ENCODE measurements around the gene HYPK. TPM values are rescaled to one million over a fixed set of nuclear protein-coding genes. Genes with fewer than 3 reads are reported as not detected.

The HYPK gene, protein sequence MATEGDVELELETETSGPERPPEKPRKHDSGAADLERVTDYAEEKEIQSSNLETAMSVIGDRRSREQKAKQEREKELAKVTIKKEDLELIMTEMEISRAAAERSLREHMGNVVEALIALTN
- total RNA-seq (19.7 TPM), polyA plus RNA-seq (10 to 100 TPM in 3 of 4 donors, 1 to 10 TPM in 1; 6.4 to 15.2 (median 11.8) TPM)

DNA sequence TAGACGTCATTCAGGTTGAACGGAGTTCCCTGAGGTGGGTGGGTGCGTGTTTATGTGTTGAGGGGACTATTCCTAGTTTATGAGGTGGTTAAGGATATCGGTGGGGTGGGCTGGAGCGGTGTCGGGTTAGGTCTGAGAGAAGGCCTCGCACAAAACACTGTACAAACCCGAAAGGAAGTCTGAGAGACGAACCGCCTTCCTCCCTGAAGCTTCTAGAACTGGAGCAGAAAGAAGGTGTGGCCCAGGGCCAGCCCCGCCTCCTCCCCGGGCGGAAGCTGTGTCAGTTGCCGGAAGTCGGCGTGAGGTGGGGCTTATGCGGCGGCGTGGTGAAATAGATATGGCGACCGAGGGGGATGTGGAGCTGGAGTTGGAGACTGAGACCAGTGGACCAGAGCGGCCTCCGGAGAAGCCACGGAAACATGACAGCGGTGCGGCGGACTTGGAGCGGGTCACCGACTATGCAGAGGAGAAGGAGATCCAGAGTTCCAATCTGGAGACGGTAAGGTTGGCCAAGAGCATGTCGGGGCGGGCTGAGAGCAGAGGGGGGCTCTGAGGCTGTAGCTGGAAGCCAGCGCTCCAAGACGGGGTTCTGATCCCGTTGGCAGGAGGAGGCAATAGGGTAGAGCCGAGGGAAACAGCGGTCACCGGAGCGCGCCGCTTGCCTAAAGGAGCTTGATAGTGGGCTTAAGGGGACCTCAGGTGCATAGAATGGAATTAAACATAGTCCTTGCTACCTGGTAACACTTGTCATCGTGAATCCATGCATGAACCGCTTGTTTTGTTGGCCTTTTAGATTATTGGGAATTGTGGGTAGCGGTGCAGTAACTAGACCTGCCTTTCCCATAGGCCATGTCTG lies at the start of gene HYPK:
Gene HYPK, plus strand, starts transcription at position 314 of the 856 bp plus-strand sequence. Its CDS starts 24 bp downstream, at position 338.
- Mint-ChIP-seq H3K9me3 (no peaks in the 10 kb centered on the region), H3K4me3 (peak within 1 kb of the TSS; percentile 93 to 100 (median 100)), H3K27ac (peak within 1 kb of the TSS; percentile 97 to 100 (median 99)), H3K36me3 (peaks cover 22% of the 10 kb centered on the region), H3K27me3 (no peaks in the 10 kb centered on the region), H3K4me1 (peaks cover 6 to 58% (median 35%) of the 10 kb centered on the region in 4 donors)
- H3K4me1 ChIP-seq (ENCODE audit: control insufficient read depth, insufficient read depth, low read length, poor library complexity, severe bottlenecking), result peaks cover 22% of the 10 kb centered on the region
- peaks cover 47% of the 10 kb centered on the region for H3K36me3 ChIP-seq (ENCODE audit: control insufficient read depth, insufficient read depth, low read length)
- ATAC-seq (ENCODE audit: low read depth in 2 of 2), result peak; percentile 99
- no peaks in the 10 kb centered on the region for H3K27me3 ChIP-seq (ENCODE audit: control insufficient read depth, insufficient read depth, low read length)
- H3K4me3 ChIP-seq (ENCODE audit: low read depth, low read length), result peak within 1 kb of the TSS; percentile 95
- DNase-seq, result peak; percentile 87 to 96 (median 91)
- H3K27ac ChIP-seq (ENCODE audit: insufficient read depth, low read length, poor library complexity, severe bottlenecking), result peak within 1 kb of the TSS; percentile 89
- no peaks in the 10 kb centered on the region for H3K9me3 ChIP-seq (ENCODE audit: control insufficient read depth in 2 of 2, low read length in 2 of 2)

DNA sequence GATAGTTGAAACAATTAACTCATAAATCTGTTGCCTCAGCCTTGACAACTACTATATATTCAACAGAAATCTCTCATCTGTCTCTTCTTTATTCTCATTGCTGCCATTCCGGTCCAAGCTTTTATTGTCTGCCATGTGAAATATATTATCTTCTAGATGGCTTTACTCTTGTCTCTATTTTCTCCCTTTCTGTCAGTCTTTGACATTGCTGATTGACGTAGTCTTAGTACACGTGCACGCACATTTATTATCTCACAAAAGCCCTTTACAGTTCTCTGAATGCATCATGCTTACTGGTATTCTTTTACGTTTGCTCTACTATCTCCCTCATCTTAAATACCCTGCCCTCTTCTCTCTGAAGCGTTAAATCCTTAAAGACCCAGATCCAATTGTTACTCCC lies 48.5 kb upstream of the HYPK start:
- Mint-ChIP-seq H3K27me3 (peaks cover 3% of the 10 kb centered on the region), H3K4me3 (peak overlapping the region; percentile 1 to 90 (median 60)), H3K27ac (peak overlapping the region in 2 of 3 donors; percentile 1 to 67), H3K9me3 (no peaks in the 10 kb centered on the region), H3K36me3 (peaks cover 19% of the 10 kb centered on the region), H3K4me1 (peaks cover 29 to 68% (median 40%) of the 10 kb centered on the region in 4 donors)
- Histone ChIP-seq H3K4me3 (ENCODE audit: low read depth, low read length) (no peak overlapping the region), H3K9me3 (ENCODE audit: control insufficient read depth in 2 of 2, low read length in 2 of 2) (no peaks in the 10 kb centered on the region), H3K27me3 (ENCODE audit: control insufficient read depth, insufficient read depth, low read length) (no peaks in the 10 kb centered on the region), H3K27ac (ENCODE audit: insufficient read depth, low read length, poor library complexity, severe bottlenecking) (no peak overlapping the region), H3K4me1 (ENCODE audit: control insufficient read depth, insufficient read depth, low read length, poor library complexity, severe bottlenecking) (peaks cover 44% of the 10 kb centered on the region), H3K36me3 (ENCODE audit: control insufficient read depth, insufficient read depth, low read length) (peaks cover 43% of the 10 kb centered on the region)
- ATAC-seq (ENCODE audit: low read depth in 2 of 2), result no peak
- no peak for DNase-seq

DNA sequence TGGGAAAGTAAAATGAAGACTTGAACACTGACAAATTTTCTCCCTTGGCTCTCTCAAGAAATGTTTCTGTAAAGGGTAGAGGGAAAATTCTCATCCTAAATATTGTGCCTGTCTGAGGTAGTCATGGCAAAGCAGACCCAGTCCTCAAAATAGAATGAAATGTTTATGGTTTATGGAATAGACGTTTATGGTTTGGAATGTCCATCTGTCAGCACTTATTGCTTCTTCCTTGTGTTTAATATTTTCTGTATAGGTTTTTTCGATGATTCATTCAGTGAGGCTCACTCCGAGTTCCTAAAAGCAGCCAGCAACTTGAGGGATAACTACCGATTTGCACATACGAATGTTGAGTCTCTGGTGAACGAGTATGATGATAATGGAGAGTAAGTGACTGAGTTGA lies 37.6 kb upstream of the HYPK start:
- no peaks in the 10 kb centered on the region for H3K9me3 Mint-ChIP-seq
- H3K27ac Mint-ChIP-seq, result peak overlapping the region in 1 of 3 donors; percentile 49
- Histone ChIP-seq H3K27me3 (ENCODE audit: control insufficient read depth, insufficient read depth, low read length) (no peaks in the 10 kb centered on the region), H3K9me3 (ENCODE audit: control insufficient read depth in 2 of 2, low read length in 2 of 2) (no peaks in the 10 kb centered on the region), H3K4me1 (ENCODE audit: control insufficient read depth, insufficient read depth, low read length, poor library complexity, severe bottlenecking) (no peaks in the 10 kb centered on the region), H3K36me3 (ENCODE audit: control insufficient read depth, insufficient read depth, low read length) (peaks cover 88% of the 10 kb centered on the region), H3K4me3 (ENCODE audit: low read depth, low read length) (no peak overlapping the region), H3K27ac (ENCODE audit: insufficient read depth, low read length, poor library complexity, severe bottlenecking) (no peak overlapping the region)
- ATAC-seq (ENCODE audit: low read depth in 2 of 2) (no peak), DNase-seq (no peak)
- peaks cover 0 to 17% (median 4%) of the 10 kb centered on the region in 4 donors for H3K4me1 Mint-ChIP-seq
- H3K27me3 Mint-ChIP-seq, result no peaks in the 10 kb centered on the region
- H3K4me3 Mint-ChIP-seq, result no peak overlapping the region
- H3K36me3 Mint-ChIP-seq, result peaks cover 29% of the 10 kb centered on the region

DNA sequence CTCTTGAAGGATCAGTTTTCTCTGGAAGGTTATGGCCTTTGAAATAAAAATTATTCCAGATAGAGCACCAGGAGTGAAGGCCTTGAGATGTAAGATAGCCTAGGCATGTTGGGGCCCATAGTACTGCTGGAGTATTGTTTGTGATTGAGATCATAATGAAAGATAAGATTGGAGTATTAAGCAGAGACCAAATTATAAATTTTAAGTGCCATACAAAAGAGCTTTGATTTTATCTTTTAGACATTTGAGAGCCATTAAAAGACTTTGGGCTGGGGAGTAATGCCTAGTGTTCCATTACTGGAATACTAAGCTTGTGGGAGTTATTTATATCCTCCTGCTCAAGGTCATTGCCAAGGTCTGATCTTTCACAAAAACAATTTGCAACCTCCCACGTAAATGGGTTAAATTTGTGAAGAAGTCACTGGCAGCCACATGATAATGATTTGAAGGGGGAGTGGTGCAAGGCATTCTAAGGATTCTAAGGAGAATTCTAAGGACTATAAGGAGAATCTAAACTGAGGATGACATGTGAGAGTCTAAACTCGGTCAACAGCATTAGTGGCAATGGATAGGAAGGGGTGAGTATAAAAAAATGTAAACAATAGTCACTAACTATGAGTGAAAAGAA lies 36.5 kb upstream of the HYPK start:
- Mint-ChIP-seq H3K4me3 (no peak overlapping the region), H3K27ac (no peak overlapping the region), H3K27me3 (no peaks in the 10 kb centered on the region), H3K4me1 (peaks cover 0 to 17% (median 4%) of the 10 kb centered on the region in 4 donors), H3K9me3 (no peaks in the 10 kb centered on the region), H3K36me3 (peaks cover 32% of the 10 kb centered on the region)
- Histone ChIP-seq H3K27ac (ENCODE audit: insufficient read depth, low read length, poor library complexity, severe bottlenecking) (no peak overlapping the region), H3K36me3 (ENCODE audit: control insufficient read depth, insufficient read depth, low read length) (peaks cover 93% of the 10 kb centered on the region), H3K4me3 (ENCODE audit: low read depth, low read length) (no peak overlapping the region), H3K27me3 (ENCODE audit: control insufficient read depth, insufficient read depth, low read length) (no peaks in the 10 kb centered on the region), H3K4me1 (ENCODE audit: control insufficient read depth, insufficient read depth, low read length, poor library complexity, severe bottlenecking) (no peaks in the 10 kb centered on the region), H3K9me3 (ENCODE audit: control insufficient read depth in 2 of 2, low read length in 2 of 2) (no peaks in the 10 kb centered on the region)
- DNase-seq (no peak), ATAC-seq (ENCODE audit: low read depth in 2 of 2) (no peak)

DNA sequence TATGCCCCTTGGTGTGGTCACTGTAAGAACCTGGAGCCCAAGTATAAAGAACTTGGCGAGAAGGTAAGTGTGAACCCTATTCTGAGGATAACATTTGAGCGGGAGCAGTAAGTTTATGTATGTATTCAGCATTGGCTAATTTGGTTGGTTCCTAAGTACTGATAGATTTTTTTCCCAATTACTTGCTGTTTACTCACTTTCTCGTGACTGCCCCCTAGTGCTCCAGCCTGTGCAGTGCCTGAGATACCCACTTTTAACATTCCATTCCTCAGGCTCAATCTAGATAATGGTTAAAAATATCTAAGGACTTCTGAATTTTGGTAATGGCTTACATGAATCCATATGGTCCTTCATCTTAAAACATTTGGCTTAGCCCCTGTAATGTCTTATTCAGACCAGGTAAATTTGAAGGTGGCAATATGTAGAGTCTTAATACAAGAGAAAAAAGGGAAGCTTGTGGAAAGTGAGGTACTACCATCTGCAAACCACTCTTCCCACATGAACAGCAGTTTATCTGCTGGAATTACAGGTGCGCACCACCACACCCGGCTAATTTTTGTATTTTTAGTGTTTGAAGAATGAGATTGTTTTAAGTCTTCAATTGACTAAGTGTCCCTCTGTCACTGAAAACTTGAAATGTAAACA lies 30.7 kb upstream of the HYPK start:
- Mint-ChIP-seq H3K4me3 (no peak overlapping the region), H3K9me3 (no peaks in the 10 kb centered on the region), H3K4me1 (peaks cover 0 to 7% (median 4%) of the 10 kb centered on the region in 4 donors), H3K36me3 (peaks cover 45% of the 10 kb centered on the region), H3K27ac (peak overlapping the region in 2 of 3 donors; percentile 45 to 70), H3K27me3 (no peaks in the 10 kb centered on the region)
- DNase-seq, result peak; percentile 40 to 68 (median 53)
- H3K36me3 ChIP-seq (ENCODE audit: control insufficient read depth, insufficient read depth, low read length), result peaks cover 83% of the 10 kb centered on the region
- no peaks in the 10 kb centered on the region for H3K27me3 ChIP-seq (ENCODE audit: control insufficient read depth, insufficient read depth, low read length)
- H3K4me1 ChIP-seq (ENCODE audit: control insufficient read depth, insufficient read depth, low read length, poor library complexity, severe bottlenecking), result no peaks in the 10 kb centered on the region
- H3K4me3 ChIP-seq (ENCODE audit: low read depth, low read length), result no peak overlapping the region
- H3K9me3 ChIP-seq (ENCODE audit: control insufficient read depth in 2 of 2, low read length in 2 of 2), result no peaks in the 10 kb centered on the region
- H3K27ac ChIP-seq (ENCODE audit: insufficient read depth, low read length, poor library complexity, severe bottlenecking), result no peak overlapping the region
- peak; percentile 71 to 74 for ATAC-seq (ENCODE audit: low read depth in 2 of 2)

DNA sequence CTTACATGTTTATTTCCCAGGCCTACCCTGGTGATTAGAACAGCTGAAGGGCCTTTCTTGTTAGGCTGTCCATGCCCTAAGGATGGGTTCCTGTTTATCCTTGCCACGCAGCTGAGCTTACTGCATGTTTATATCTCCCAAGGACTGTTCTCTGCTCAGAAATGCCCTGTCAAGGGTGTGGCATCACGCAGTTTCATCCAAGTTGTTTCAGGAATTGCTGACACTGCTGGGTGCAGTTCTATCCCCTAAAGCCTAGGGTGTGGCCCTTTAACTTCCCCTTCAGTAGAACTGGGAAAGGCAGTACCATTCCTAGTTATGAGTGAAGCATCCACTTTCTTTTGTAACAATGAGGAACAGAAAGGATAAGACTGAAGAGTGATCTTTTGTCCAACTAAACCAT lies 28.6 kb upstream of the HYPK start:
- Mint-ChIP-seq H3K4me1 (peaks cover 0 to 8% (median 5%) of the 10 kb centered on the region in 4 donors), H3K9me3 (no peaks in the 10 kb centered on the region), H3K27me3 (no peaks in the 10 kb centered on the region), H3K4me3 (no peak overlapping the region), H3K36me3 (peaks cover 37% of the 10 kb centered on the region), H3K27ac (peak overlapping the region in 1 of 3 donors; percentile 38)
- H3K36me3 ChIP-seq (ENCODE audit: control insufficient read depth, insufficient read depth, low read length), result peaks cover 62% of the 10 kb centered on the region
- no peaks in the 10 kb centered on the region for H3K27me3 ChIP-seq (ENCODE audit: control insufficient read depth, insufficient read depth, low read length)
- no peaks in the 10 kb centered on the region for H3K9me3 ChIP-seq (ENCODE audit: control insufficient read depth in 2 of 2, low read length in 2 of 2)
- no peak overlapping the region for H3K27ac ChIP-seq (ENCODE audit: insufficient read depth, low read length, poor library complexity, severe bottlenecking)
- no peak overlapping the region for H3K4me3 ChIP-seq (ENCODE audit: low read depth, low read length)
- ATAC-seq (ENCODE audit: low read depth in 2 of 2) (no peak), DNase-seq (no peak)
- peaks cover 2% of the 10 kb centered on the region for H3K4me1 ChIP-seq (ENCODE audit: control insufficient read depth, insufficient read depth, low read length, poor library complexity, severe bottlenecking)

DNA sequence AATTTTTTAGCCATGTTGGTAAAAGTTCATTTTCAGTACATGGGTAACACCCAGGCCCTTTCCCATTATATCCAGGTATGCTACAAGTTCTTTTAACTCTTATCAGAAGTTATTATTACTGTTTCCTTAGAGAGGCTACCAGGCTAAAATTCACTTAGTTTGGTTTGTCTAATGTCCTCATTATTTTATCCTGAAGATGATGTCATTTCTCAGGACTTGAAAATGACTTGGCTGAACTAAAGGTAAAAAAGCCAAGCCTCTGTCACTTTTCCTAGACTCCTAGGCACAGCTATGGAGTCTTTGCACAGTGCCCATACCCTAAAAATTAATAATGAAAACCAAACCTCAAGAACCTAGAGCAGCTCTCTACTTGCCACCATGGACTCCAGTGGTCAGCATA lies 27.8 kb upstream of the HYPK start:
- no peak overlapping the region for H3K27ac Mint-ChIP-seq
- Histone ChIP-seq H3K4me1 (ENCODE audit: control insufficient read depth, insufficient read depth, low read length, poor library complexity, severe bottlenecking) (peaks cover 8% of the 10 kb centered on the region), H3K27me3 (ENCODE audit: control insufficient read depth, insufficient read depth, low read length) (no peaks in the 10 kb centered on the region), H3K9me3 (ENCODE audit: control insufficient read depth in 2 of 2, low read length in 2 of 2) (no peaks in the 10 kb centered on the region), H3K36me3 (ENCODE audit: control insufficient read depth, insufficient read depth, low read length) (peaks cover 54% of the 10 kb centered on the region), H3K4me3 (ENCODE audit: low read depth, low read length) (no peak overlapping the region), H3K27ac (ENCODE audit: insufficient read depth, low read length, poor library complexity, severe bottlenecking) (no peak overlapping the region)
- H3K4me3 Mint-ChIP-seq, result peak overlapping the region in 1 of 4 donors; percentile 34
- ATAC-seq (ENCODE audit: low read depth in 2 of 2) (no peak), DNase-seq (no peak)
- peaks cover 37% of the 10 kb centered on the region for H3K36me3 Mint-ChIP-seq
- H3K4me1 Mint-ChIP-seq, result peaks cover 0 to 15% (median 9%) of the 10 kb centered on the region in 4 donors
- no peaks in the 10 kb centered on the region for H3K9me3 Mint-ChIP-seq
- H3K27me3 Mint-ChIP-seq, result peaks cover 6% of the 10 kb centered on the region
